ENCODE results near the gene UST. TPM values are rescaled to one million over a fixed set of nuclear protein-coding genes. Genes with fewer than 3 reads are reported as not detected.
"Not testable (repeated sequence)": the region's sequence is repeated elsewhere in the genome, so short reads cannot be mapped to it uniquely, and the experiment has no call there.

The UST gene
- total and polyA plus RNA-seq, 2 of the 8 experiments (the other 6 are each of a cell fraction or from before 2014, with no cell fraction given) = 13.5 to 34.5 TPM

GRCh38 chr6:148978298-148978697, 231.5 kb downstream of the UST start:
- H4K5ac ChIP-seq (ENCODE audit: insufficient read length, low read depth, low read length); CTCF ChIA-PET (ENCODE audit: partially characterized antibody); H3K9ac ChIP-seq (replicated peaks in 1 of 4; ENCODE audit: extremely low read depth in 1 of 4, low read depth in 3 of 4, low read length in 3 of 4); H2AK5ac ChIP-seq (ENCODE audit: low read depth, low read length); H3K27me3 ChIP-seq (replicated peaks in 1 of 4; ENCODE audit: control insufficient read depth in 3 of 4, extremely low read depth in 1 of 4, insufficient read depth in 3 of 4, low read length in 3 of 4); H3K79me2 ChIP-seq (ENCODE audit: control insufficient read depth in 1 of 2, insufficient read depth in 2 of 2, low read length in 2 of 2); H3K9me3 ChIP-seq (ENCODE audit: insufficient read depth in 2 of 2, low read depth in 1 of 2, low read length in 1 of 2); H2BK20ac ChIP-seq (ENCODE audit: low read length); DNase-seq (ENCODE audit: low read depth in 1 of 2, low spot score in 2 of 2); FAIRE-seq; H3K27ac ChIP-seq (ENCODE audit: low read depth, low read length); H2BK120ac ChIP-seq (replicated peaks; ENCODE audit: low read depth, low read length); H3K4me1 ChIP-seq (replicated peaks in 1 of 4; ENCODE audit: control insufficient read depth in 3 of 4, insufficient read depth in 4 of 4, low read length in 3 of 4); H3K23me2 ChIP-seq (ENCODE audit: low read depth, low read length); H3K18ac ChIP-seq (ENCODE audit: extremely low read depth, low read length); H2AFZ ChIP-seq (ENCODE audit: low read length); H2BK12ac ChIP-seq (ENCODE audit: low read depth, low read length); H3K4me3 ChIP-seq (ENCODE audit: extremely low read depth in 1 of 4, insufficient read depth in 2 of 4, low read depth in 3 of 4, low read length in 4 of 4); H4K8ac ChIP-seq (ENCODE audit: extremely low read depth, insufficient read depth, low read length); H3K23ac ChIP-seq (ENCODE audit: insufficient read length); H2BK5ac ChIP-seq (ENCODE audit: low read depth, low read length); POLR2A ChIA-PET (ENCODE audit: partially characterized antibody); H3K56ac ChIP-seq (replicated peaks; ENCODE audit: insufficient read length, low read depth, low read length); H2BK15ac ChIP-seq (ENCODE audit: low read length); H4K91ac ChIP-seq (replicated peaks; ENCODE audit: insufficient read length, low read length); H3K79me1 ChIP-seq (ENCODE audit: low read depth, low read length); H4K20me1 ChIP-seq (replicated peaks in 1 of 2; ENCODE audit: control insufficient read depth in 1 of 2, insufficient read depth in 2 of 2, low read length in 2 of 2); H3K4me2 ChIP-seq (ENCODE audit: insufficient read depth in 1 of 2, low read depth in 2 of 2, low read length in 2 of 2); H3K4ac ChIP-seq (replicated peaks; ENCODE audit: insufficient read length, low read depth, low read length); H3K14ac ChIP-seq (ENCODE audit: insufficient read length): not testable (repeated sequence)
- H3K36me3 ChIP-seq (ENCODE audit: control insufficient read depth in 2 of 4, insufficient read depth in 4 of 4, low read length in 3 of 4) = peaks cover 0 to 17% (median 1%) of the 10 kb centered on the region in 4 experiments; a peak in 1 of 8 replicates
- 100% methylated on average over 1 of the region's 3 CpGs; no CpG with 5 or more reads in 1 of the 2 experiments for whole genome bisulfite sequencing, 2 experiments (ENCODE audit: extremely low coverage in 1 of 2, insufficient coverage in 1 of 2, insufficient read length in 1 of 2, insufficient replicate concordance in 2 of 2, low coverage in 1 of 2, low lambda C conversion rate in 2 of 2, missing lambda C conversion rate in 1 of 2)

Measured in H1 (cell line).